Fibroblast of pulmonary artery (primary cell): Measurements from ENCODE around the gene CCDC127.

ENCODE experiments used
- DNase-seq: peaks from one replicate; pipeline ENCODE4 v3.0.0-alpha.2; 2010; ENCODE audit warnings: low read depth
- H3K4me3 ChIP-seq: replicated peaks from 2 replicates; pipeline ENCODE4 v1.5.1; 2011; ENCODE audit warnings: low read depth, mild to moderate bottlenecking, control low read depth, low read length, moderate library complexity
- CTCF ChIP-seq: IDR thresholded peaks from 2 replicates; pipeline ENCODE4 v1.5.1; 2011; ENCODE audit warnings: mild to moderate bottlenecking, control low read depth, low read length, inconsistent platforms; ENCODE audit errors: missing control alignments

CCDC127 gene

DNA sequence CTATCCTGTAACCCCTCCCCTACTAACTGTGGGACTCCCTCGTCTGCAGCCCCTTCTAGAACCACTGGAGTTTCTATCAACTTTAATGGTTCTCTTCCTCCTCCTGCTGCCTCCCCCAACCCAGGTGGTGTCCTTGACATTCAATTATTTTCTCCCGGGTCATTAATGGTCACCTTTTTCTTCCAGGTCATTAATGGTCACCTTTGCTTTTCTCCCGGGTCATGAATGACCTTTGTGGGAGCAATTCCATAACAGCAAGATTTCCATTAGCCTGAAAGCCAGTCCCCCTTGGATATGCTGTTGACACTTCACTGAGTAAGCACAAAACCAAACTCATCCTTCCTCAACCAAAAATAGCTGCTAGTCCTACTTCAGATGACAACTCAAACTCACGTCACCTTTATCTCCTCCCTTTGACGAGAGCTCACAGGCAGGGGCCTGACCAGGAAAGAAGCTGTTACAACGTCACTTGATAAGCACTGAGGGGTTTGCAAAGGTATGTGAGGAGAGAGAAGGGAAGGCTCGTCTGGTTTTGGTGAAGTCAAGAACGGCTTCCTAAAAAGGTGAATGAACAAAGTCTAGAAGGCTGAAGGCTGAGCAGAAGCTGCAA, 10.9 kb downstream of the CCDC127 start:
- TF ChIP-seq CTCF: no peak
- H3K4me3 ChIP-seq: no peak overlapping the region
- DNase-seq: no peak

GRCh38 chr5:206406-206805, 11.5 kb downstream of the CCDC127 start:
- DNase-seq: peak; percentile 70
- no peak overlapping the region for H3K4me3 ChIP-seq
- TF ChIP-seq CTCF: peak; percentile 1

DNA sequence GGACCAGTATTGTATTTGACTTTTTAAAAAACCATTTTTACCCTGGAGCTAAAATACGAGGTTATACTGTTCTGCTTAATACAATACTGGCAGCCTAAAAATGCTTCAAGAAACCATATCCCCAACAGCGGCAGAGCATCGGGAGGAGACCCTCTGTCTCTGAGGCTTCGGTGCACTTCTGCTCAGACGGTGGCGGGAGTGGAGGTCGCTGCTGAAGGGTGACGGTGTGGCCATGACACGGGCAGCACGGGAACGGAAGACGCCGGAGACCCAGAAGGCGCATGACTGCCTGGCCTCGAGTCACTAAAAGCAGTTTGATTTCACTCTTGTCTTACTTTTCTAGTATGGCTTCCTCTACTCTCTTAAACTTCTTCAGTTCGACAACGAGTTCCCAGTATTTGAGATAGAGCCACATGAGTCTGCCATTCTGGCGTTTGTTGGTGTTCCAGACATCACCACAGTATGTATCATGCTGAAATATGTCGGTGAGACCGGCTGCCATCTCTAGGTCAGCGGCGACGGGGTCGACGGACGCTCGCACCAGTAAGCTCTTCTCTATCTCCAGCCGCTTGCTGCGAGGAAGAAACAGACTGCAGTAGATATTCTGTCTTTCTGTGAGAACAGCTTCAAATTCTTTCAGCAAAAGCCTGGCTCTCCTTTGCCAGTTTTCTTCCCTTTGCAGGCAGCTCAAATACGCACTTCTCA, 12.8 kb downstream of the CCDC127 start:
- H3K4me3 ChIP-seq: no peak overlapping the region
- no peak for TF ChIP-seq CTCF
- no peak for DNase-seq

- no peak for DNase-seq
- H3K4me3 ChIP-seq: no peak overlapping the region
- no peak for TF ChIP-seq CTCF
These were observed 13.5 kb downstream of the CCDC127 start for GRCh38 chr5:204462-204861.

- no peak for TF ChIP-seq CTCF
- DNase-seq: no peak
- H3K4me3 ChIP-seq: no peak overlapping the region
These were observed 14.0 kb downstream of the CCDC127 start for GRCh38 chr5:204001-204400.

DNA sequence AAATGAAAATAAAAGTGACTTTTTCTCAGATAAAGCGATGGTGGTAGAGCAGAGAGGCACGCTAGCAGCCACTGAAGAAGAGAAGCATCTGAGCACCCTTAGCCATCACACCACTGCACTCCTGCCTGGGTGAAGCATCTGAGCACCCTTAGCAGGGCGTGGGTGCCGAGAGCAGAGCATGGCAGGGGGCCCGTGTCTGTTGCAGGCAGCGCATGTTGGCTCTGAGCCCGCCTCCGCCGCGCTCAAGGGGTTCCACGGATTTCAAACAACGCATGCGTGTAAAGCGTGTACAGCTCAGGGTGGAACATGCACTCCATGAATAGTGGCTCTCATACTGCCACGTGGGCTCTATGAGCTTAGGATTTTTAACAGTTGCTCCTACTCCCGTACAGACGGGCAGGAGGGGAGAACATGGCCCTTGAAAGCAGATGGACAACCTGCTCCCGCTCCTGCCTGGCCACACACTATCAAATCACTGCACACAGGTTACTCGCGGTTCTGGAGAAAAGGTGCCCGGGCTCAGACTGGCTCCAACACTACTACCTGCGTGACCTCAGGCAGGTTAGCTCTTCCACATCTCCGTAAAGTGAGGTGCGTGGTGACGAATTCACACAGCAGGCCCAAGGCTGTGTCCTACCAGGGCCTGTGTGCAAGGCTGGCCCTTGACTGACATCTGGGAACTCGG, 14.6 kb downstream of the CCDC127 start:
- TF ChIP-seq CTCF: no peak
- H3K4me3 ChIP-seq: no peak overlapping the region
- DNase-seq: no peak

DNA sequence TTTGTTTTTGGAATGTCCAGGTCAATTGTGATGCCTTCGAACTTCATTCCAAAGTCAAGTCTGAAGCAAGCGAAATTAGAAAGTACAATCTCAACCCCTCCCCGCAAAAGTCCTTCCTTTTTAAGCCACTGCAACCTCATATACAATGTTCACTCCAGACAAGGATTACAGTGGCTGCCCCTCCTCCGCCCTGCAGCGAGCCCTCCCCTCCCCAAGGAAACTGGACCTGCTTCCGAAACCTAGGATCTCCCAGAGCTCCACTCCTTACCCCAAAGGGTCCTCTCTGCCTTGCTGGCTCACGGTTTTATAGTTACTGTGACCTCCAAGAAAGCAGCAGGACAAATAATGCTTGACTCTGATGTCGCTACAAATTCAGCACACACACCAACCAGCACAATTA, 16.3 kb downstream of the CCDC127 start:
- H3K4me3 ChIP-seq: no peak overlapping the region
- no peak for DNase-seq
- TF ChIP-seq CTCF: no peak
